Hematopoietic multipotent progenitor cell (in vitro differentiated cells): ENCODE results near the gene SLC16A11. TPM values are rescaled to one million over a fixed set of nuclear protein-coding genes. Genes with fewer than 3 reads are reported as not detected.

Source experiments
- small RNA-seq: library from RNA; depleted of rRNA; stranded (forward); fragments of <200 nt; gene quantifications from one replicate; pipeline ENCODE3, GENCODE V24; 2012
- total RNA-seq: library from RNA; depleted of rRNA; stranded (reverse); fragments of >200 nt; gene quantifications from one replicate; pipeline ENCODE4 v1.2.3, GENCODE V29; 2012

SLC16A11 gene
- total RNA-seq, 1 donor: 0.54 TPM

Small RNA genes lying within 50 kb of the gene (small RNA-seq; reads per million reads assigned to genes)
- gene AC120057.1: not detected

Other genes with a start within 250 kb of the SLC16A11 start
- gene TEKT1, start 212.4 kb downstream of the SLC16A11 start, total RNA-seq: 0.27 TPM
- gene ALOX12, start 48.0 kb downstream of the SLC16A11 start, total RNA-seq: 4.3 TPM
- 43.4 TPM for gene RNASEK, start 31.5 kb downstream of the SLC16A11 start, total RNA-seq
- 17.8 TPM for gene BCL6B, start 21.0 kb downstream of the SLC16A11 start, total RNA-seq
- 3.0 TPM for gene SLC16A13, start 8.1 kb downstream of the SLC16A11 start, total RNA-seq
- under 0.01 TPM for gene CLEC10A, start 36.2 kb upstream of the SLC16A11 start, total RNA-seq
- gene ASGR2, start 70.7 kb upstream of the SLC16A11 start, total RNA-seq: 0.54 TPM
- gene ASGR1, start 135.3 kb upstream of the SLC16A11 start, total RNA-seq: 7.3 TPM
- gene DLG4, start 175.7 kb upstream of the SLC16A11 start, total RNA-seq: 26.9 TPM
- 191 TPM for gene ACADVL, start 175.8 kb upstream of the SLC16A11 start, total RNA-seq
- gene DVL2, start 190.4 kb upstream of the SLC16A11 start, total RNA-seq: 78.6 TPM
- gene PHF23, start 195.4 kb upstream of the SLC16A11 start, total RNA-seq: 24.2 TPM
- 121 TPM for gene GABARAP, start 198.4 kb upstream of the SLC16A11 start, total RNA-seq
- 62.7 TPM for gene CTDNEP1, start 207.6 kb upstream of the SLC16A11 start, total RNA-seq
- 54.7 TPM for gene ELP5, start 208.1 kb upstream of the SLC16A11 start, total RNA-seq
- gene CLDN7, start 218.4 kb upstream of the SLC16A11 start, total RNA-seq: 9.7 TPM
- gene SLC2A4, start 237.6 kb upstream of the SLC16A11 start, total RNA-seq: 1.9 TPM